GM12865 (cell line): ENCODE measurements around the gene EFEMP2.

Source experiments
- DNase-seq: peaks from one replicate; pipeline ENCODE4 v3.0.0; 2010; ENCODE audit warnings: low read depth
- H3K4me3 ChIP-seq: 2 replicates; pipeline ENCODE4 v1.5.1; 2011; ENCODE audit warnings: mild to moderate bottlenecking, low read depth, low read length, control low read depth
- TF ChIP-seq, protein P1 (sequence below): IDR thresholded peaks from 2 replicates; pipeline ENCODE4 v1.5.1; 2011; ENCODE audit warnings: low read length, control low read depth, low read depth, inconsistent platforms; ENCODE audit not compliant: insufficient read depth; ENCODE audit errors: missing control alignments

The EFEMP2 gene

DNA sequence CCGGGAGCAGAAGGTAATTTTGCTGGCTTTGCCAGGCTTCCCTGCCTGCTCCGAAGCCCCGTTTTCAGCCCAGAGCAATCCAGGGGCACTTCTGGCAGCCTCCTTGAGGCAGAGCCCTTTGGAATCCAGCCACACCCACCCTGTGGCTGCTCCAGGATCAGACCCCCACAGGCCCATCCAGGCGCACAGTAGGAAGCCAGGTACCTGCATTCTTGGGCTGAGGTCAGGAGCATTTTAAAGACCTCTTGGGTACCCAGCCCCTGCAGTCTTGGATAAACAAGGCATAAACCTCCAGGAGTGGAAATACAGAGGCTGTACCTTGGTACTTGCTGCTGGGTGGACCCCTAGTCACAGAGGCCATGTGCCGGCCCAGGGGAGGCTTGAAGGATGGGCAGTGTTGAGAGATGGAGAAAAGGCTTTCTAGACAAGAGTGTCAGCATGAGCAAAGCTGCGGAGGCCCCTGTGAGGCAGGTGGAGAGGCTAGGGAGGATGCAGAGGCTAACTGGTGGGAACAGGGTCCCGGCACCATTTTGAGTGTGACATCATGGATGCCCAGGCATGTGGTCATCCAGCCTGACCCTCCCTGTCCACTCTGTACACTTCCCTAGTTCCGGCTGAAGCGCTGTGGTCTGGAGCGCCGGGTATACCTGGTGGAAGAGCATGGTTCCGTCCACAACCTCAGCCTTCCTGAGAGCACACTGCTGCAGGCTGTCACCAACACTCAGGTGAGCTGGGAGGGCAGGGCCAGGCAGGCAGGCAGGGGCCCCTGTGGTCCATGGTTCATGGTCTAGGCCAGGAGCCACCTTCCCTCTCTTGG, 8.5 kb downstream of the EFEMP2 start:
- peak; percentile 5 for DNase-seq

DNA sequence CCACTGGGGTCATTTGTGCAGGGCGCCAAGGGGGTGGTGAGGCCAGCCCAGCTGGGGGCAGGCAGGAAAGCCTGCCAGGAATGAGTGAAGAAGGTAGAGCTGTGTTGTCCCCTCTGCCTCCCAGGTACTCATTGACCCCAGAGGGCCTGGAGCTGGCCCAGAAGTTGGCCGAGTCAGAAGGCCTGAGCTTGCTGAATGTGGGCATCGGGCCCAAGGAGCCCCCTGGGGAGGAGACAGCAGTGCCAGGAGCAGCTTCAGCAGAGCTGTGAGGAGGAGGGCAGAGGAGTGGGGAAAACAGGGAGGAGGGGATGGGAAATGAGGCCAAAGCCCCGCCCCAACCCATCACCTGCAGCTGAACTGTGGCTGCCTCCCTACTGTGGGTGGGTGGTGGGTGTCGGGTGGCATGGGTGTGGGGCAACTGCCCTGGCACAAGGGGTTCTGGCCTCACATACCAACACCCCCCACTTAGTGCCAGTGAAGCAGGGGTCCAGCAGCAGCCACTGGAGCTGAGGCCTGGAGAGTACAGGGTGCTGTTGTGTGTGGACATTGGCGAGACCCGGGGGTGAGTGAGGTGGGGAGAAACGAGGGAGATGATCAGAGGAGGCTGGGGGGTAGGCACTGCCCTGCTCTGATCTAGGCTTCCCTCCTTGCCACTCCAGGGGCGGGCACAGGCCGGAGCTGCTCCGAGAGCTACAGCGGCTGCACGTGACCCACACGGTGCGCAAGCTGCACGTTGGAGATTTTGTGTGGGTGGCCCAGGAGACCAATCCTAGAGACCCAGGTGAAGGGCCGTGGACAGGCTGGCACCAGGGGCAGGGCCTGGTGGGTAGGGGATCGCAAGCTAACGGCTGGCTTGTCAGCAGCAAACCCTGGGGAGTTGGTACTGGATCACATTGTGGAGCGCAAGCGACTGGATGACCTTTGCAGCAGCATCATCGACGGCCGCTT, 9.4 kb downstream of the EFEMP2 start:
- peak; percentile 2 for DNase-seq
- TF ChIP-seq, protein P1, sequence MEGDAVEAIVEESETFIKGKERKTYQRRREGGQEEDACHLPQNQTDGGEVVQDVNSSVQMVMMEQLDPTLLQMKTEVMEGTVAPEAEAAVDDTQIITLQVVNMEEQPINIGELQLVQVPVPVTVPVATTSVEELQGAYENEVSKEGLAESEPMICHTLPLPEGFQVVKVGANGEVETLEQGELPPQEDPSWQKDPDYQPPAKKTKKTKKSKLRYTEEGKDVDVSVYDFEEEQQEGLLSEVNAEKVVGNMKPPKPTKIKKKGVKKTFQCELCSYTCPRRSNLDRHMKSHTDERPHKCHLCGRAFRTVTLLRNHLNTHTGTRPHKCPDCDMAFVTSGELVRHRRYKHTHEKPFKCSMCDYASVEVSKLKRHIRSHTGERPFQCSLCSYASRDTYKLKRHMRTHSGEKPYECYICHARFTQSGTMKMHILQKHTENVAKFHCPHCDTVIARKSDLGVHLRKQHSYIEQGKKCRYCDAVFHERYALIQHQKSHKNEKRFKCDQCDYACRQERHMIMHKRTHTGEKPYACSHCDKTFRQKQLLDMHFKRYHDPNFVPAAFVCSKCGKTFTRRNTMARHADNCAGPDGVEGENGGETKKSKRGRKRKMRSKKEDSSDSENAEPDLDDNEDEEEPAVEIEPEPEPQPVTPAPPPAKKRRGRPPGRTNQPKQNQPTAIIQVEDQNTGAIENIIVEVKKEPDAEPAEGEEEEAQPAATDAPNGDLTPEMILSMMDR = no peak

More for the DNA sequence above, 8.5 kb downstream of the EFEMP2 start:
- no peak overlapping the region for H3K4me3 ChIP-seq
- TF ChIP-seq, protein P1 = no peak

DNA sequence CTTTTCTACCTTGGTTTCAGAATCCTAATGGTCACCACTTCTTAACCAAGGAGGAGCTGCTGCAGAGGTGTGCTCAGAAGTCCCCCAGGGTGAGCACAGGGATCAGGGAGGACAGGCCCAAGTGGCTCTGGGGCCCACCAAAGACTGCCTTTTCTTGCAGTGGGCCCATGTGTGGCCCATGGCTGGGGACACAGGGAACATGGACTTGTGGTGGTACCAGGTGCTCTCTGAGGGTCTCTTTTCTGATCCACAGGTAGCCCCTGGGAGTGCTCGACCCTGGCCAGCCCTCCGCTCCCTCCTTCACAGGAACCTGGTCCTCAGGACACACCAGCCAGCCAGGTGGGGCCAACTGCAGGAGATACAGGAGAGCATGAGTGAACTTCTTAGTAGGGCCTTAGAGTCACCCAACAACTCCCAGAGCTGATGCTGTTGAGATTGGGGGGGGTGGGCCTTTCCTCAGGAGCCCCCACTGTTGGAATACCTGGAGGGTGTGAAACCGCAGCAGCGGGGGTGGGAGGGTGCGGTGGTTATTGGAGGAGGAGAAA, 10.3 kb downstream of the EFEMP2 start:
- TF ChIP-seq, protein P1 = no peak
- H3K4me3 ChIP-seq = no peak overlapping the region
- DNase-seq = peak; percentile 1

More for the DNA sequence above, 9.4 kb downstream of the EFEMP2 start:
- no peak overlapping the region for H3K4me3 ChIP-seq

DNA sequence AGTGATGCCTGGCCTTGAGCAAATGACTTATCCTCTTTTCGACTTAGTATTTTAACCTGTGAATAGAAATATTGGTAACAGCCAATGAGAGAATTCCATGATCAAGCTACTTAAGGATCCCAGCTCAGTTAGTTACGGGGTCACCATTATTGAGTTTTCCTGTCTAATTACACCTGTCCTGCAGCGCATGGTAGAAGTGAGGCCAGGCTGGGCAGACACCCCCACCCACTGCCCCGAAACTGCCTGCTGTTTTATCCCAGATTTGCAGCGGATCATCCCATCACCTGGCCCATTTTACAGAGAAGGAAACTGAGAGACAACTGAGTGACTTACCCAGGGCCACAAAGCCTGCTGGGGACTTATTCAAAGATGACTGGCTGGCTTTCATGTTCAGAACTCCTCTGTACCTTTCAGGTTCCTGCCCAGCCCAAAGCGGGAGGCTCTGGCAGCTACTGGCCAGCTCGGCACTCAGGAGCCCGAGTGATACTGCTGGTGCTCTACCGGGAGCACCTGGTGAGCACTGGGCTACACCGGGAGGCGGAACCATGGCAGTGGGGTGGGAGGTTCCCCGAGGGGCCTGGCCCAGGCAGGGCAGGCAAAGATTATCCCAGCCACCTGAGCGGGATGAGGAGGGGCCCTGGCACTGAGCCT, 10.9 kb downstream of the EFEMP2 start:
- DNase-seq = peak; percentile 6
- TF ChIP-seq, protein P1 = no peak
- peak overlapping the region; percentile 68 for H3K4me3 ChIP-seq

DNA sequence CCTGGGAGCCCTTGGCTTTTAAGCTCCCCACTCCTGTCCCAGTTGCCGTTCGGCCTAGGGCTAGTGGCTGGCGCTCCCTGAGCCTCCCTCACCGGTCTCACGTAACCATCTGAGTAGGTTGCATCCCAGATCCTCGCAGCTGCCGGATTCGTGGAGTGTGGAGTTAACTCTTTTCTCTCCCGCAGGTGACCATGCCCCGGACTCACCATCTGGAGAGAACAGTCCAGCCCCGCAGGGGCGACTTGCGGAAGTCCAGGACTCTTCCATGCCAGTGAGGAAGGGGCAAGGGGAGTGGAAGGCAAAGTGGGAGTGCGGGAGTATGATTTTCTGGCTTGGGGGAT, 11.5 kb downstream of the EFEMP2 start:
- no peak for DNase-seq
- peak overlapping the region; percentile 68 for H3K4me3 ChIP-seq
- TF ChIP-seq, protein P1 = no peak

DNA sequence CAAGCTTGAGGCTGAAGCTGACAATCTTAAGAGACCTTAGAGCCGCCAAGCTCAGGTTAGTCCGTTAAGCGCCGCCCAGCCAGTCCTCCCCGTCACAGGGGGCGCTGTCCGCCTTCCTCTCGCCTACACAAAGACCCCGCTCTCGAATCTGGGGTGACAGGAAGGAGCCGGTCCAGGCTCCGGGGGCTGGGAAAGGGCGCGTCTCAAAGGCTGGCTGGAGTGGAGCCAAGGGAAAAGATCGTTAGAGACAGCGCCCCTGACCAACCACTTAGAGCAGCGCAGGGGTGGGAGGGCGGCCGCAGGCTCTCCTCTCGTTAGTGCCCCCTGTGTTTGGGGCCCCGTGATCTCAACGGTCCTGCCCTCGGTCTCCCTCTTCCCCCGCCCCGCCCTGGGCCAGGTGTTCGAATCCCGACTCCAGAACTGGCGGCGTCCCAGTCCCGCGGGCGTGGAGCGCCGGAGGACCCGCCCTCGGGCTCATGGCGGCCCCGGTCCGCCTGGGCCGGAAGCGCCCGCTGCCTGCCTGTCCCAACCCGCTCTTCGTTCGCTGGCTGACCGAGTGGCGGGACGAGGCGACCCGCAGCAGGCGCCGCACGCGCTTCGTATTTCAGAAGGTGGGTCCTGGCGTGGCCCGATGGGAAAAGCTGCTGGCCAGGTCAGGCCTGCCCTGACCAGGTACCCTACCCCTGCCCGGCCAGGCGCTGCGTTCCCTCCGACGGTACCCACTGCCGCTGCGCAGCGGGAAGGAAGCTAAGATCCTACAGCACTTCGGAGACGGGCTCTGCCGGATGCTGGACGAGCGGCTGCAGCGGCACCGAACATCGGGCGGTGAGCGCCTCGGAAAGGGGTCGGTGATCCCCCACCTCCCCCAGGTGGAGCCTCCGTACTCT, 12.1 kb downstream of the EFEMP2 start, which contains the start of gene MUS81:
TSS of gene MUS81 (plus strand) at position 156 of the 887 bp plus-strand sequence. CDS start at position 477, 321 bp downstream.
- TF ChIP-seq, protein P1 = peak; percentile 81
- DNase-seq = peak; percentile 99
- H3K4me3 ChIP-seq = peak within 1 kb of the TSS; percentile 69
